ENCODE results near the gene FOXJ1. TPM values are rescaled to one million over a fixed set of nuclear protein-coding genes. Genes with fewer than 3 reads are reported as not detected.

The FOXJ1 gene
- total RNA-seq, 1 experiment from 2014 or later: 0.26 TPM

DNA sequence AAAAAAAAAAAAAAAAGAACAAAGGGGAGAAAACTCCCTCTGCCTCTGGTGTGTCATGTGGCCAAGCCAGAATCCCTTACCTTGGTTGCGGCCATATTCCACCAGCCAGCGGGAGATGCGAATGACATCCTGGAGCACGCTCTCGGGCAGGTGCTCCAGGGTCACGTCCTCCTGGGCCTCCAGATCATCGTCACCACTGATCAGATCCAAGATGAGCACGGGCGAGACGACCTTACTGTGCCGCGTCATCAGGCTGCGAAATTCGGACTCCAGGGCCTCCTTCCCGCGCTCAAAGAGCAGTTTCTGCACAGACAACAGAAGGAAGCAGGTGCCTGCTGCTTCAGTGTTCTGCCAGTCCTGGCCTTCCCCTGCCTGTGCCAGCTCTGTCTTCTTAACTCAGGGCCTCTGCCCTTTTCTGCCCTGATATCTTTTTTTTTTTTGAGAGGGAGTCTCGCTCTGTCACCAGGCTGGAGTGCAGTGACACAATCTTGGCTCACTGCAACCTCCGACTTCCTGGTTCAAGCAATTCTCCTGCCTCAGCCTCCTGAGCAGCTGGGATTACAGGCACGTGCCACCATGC lies 43.2 kb downstream of the FOXJ1 start:
- no peak overlapping the region for H3K27ac ChIP-seq (ENCODE audit: low read length)
- no peaks in the 10 kb centered on the region for H3K9me2 ChIP-seq (replicated peaks; ENCODE audit: low read length)
- peaks cover 18% of the 10 kb centered on the region for H3K79me2 ChIP-seq (ENCODE audit: low read length)
- H4K20me1 ChIP-seq (ENCODE audit: low read length): no peaks in the 10 kb centered on the region
- TF ChIP-seq EZH2 (IDR thresholded peaks at IDR 0.05; ENCODE audit: low read length, unreplicated experiment) (no peak), EZH2phosphoT487 (IDR thresholded peaks at IDR 0.05; ENCODE audit: borderline replicate concordance, low read length) (no peak), CTCF (conservative IDR thresholded peaks at IDR 0.05; ENCODE audit: low read depth, low read length) (no peak)
- ATAC-seq: no peak
- intact Hi-C loops (cut with micrococcal nuclease): no loop called here
- no peaks in the 10 kb centered on the region for H3F3A ChIP-seq (ENCODE audit: low read length, unreplicated experiment)
- no TSS peak for BruUV-seq (replicated peaks)
- no peak overlapping the region for H2AFZ ChIP-seq (ENCODE audit: low read length)
- H3K4me2 ChIP-seq (ENCODE audit: low read length): no peak overlapping the region
- H3K9ac ChIP-seq (ENCODE audit: low read length): no peak overlapping the region
- POLR2A ChIA-PET (ENCODE audit: unreplicated experiment): no interaction called here
- no peak for DNase-seq
- H3K27me3 ChIP-seq (ENCODE audit: low read length): no peaks in the 10 kb centered on the region
- H3K36me3 ChIP-seq (ENCODE audit: low read depth, low read length): peaks cover 56% of the 10 kb centered on the region
- peaks cover 9% of the 10 kb centered on the region; the same call in 1 of the 2 replicates for H3K4me1 ChIP-seq (ENCODE audit: insufficient read depth, low read length)
- H3K4me3 ChIP-seq (ENCODE audit: low read length): no peak overlapping the region
- CTCF ChIA-PET: no interaction called here
- H3K9me3 ChIP-seq (ENCODE audit: low read length): no peaks in the 10 kb centered on the region

GRCh38 chr17:76095943-76096342 lies 45.1 kb downstream of the FOXJ1 start:
- no peak for ATAC-seq
- intact Hi-C loops (cut with micrococcal nuclease): no loop called here
- Histone ChIP-seq H3K4me1 (ENCODE audit: insufficient read depth, low read length) (no peaks in the 10 kb centered on the region), H3K27me3 (ENCODE audit: low read length) (no peaks in the 10 kb centered on the region), H3K9me3 (ENCODE audit: low read length) (no peaks in the 10 kb centered on the region), H3F3A (ENCODE audit: low read length, unreplicated experiment) (no peaks in the 10 kb centered on the region), H3K9me2 (replicated peaks; ENCODE audit: low read length) (no peaks in the 10 kb centered on the region), H3K36me3 (ENCODE audit: low read depth, low read length) (peaks cover 53% of the 10 kb centered on the region), H4K20me1 (ENCODE audit: low read length) (no peaks in the 10 kb centered on the region), H3K4me2 (ENCODE audit: low read length) (no peak overlapping the region), H3K9ac (ENCODE audit: low read length) (no peak overlapping the region), H3K79me2 (ENCODE audit: low read length) (no peaks in the 10 kb centered on the region), H2AFZ (ENCODE audit: low read length) (no peak overlapping the region), H3K27ac (ENCODE audit: low read length) (no peak overlapping the region), H3K4me3 (ENCODE audit: low read length) (no peak overlapping the region)
- POLR2A ChIA-PET (ENCODE audit: unreplicated experiment): interaction anchor here (0.6 kb wide), 1 partner anchor 506 kb away, joined by 3 read pairs; no protein-coding TSS in a partner anchor
- DNase-seq: no peak
- no TSS peak for BruUV-seq (replicated peaks)
- TF ChIP-seq EZH2phosphoT487 (IDR thresholded peaks at IDR 0.05; ENCODE audit: borderline replicate concordance, low read length) (no peak), EZH2 (IDR thresholded peaks at IDR 0.05; ENCODE audit: low read length, unreplicated experiment) (no peak), CTCF (conservative IDR thresholded peaks at IDR 0.05; ENCODE audit: low read depth, low read length) (no peak)
- CTCF ChIA-PET: no interaction called here

GRCh38 chr17:76094046-76094445 lies 47.0 kb downstream of the FOXJ1 start:
- POLR2A ChIA-PET (ENCODE audit: unreplicated experiment): no interaction called here
- intact Hi-C loops (cut with micrococcal nuclease): no loop called here
- no peak overlapping the region for H2AFZ ChIP-seq (ENCODE audit: low read length)
- no peaks in the 10 kb centered on the region for H3K27me3 ChIP-seq (ENCODE audit: low read length)
- TF ChIP-seq EZH2 (IDR thresholded peaks at IDR 0.05; ENCODE audit: low read length, unreplicated experiment) (no peak), EZH2phosphoT487 (IDR thresholded peaks at IDR 0.05; ENCODE audit: borderline replicate concordance, low read length) (no peak), CTCF (conservative IDR thresholded peaks at IDR 0.05; ENCODE audit: low read depth, low read length) (no peak)
- no peaks in the 10 kb centered on the region for H3K79me2 ChIP-seq (ENCODE audit: low read length)
- no TSS peak for BruUV-seq (replicated peaks)
- peaks cover 54% of the 10 kb centered on the region for H3K36me3 ChIP-seq (ENCODE audit: low read depth, low read length)
- DNase-seq (no peak), ATAC-seq (no peak)
- no peaks in the 10 kb centered on the region for H3K9me3 ChIP-seq (ENCODE audit: low read length)
- H3K9me2 ChIP-seq (replicated peaks; ENCODE audit: low read length): no peaks in the 10 kb centered on the region
- H3K4me1 ChIP-seq (ENCODE audit: insufficient read depth, low read length): no peaks in the 10 kb centered on the region
- CTCF ChIA-PET: no interaction called here
- H3K27ac ChIP-seq (ENCODE audit: low read length): no peak overlapping the region
- H3K4me3 ChIP-seq (ENCODE audit: low read length): no peak overlapping the region
- no peak overlapping the region for H3K4me2 ChIP-seq (ENCODE audit: low read length)
- H3F3A ChIP-seq (ENCODE audit: low read length, unreplicated experiment): no peaks in the 10 kb centered on the region
- no peaks in the 10 kb centered on the region for H4K20me1 ChIP-seq (ENCODE audit: low read length)
- no peak overlapping the region for H3K9ac ChIP-seq (ENCODE audit: low read length)

Measured in PC-3 (cell line).